Cardiac septum (tissue), 1 donor: ENCODE measurements around the gene ROR2. TPM values are rescaled to one million over a fixed set of nuclear protein-coding genes. Genes with fewer than 3 reads are reported as not detected.

ENCODE experiments used
- DNase-seq: peaks from one replicate; pipeline ENCODE4 v3.0.0-alpha.2; 2020; ENCODE audit warnings: low spot score
- intact Hi-C: fragments of 100-400 bp; cut with DNase I; formaldehyde crosslinking; loops from one replicate; pipeline ENCODE4 v1.14.0; 2022
- total RNA-seq: library from RNA; stranded (reverse); fragmentation: NEBNext Ultra II Directional; extraction: Animal tissue kit (Norgen Biotek cat#: 25700); gene quantifications from one replicate; pipeline ENCODE4 v1.2.1, GENCODE V29; 2021
- donor health status: DM: no; HTN: no; CAD: no.

Gene ROR2
- total RNA-seq, 1 donor from 2014 or later: 0.65 TPM

- intact Hi-C loops: no loop called here
- DNase-seq: no peak
These were observed 93.6 kb downstream of the ROR2 start for GRCh38 chr9:91856419-91856818.

DNA sequence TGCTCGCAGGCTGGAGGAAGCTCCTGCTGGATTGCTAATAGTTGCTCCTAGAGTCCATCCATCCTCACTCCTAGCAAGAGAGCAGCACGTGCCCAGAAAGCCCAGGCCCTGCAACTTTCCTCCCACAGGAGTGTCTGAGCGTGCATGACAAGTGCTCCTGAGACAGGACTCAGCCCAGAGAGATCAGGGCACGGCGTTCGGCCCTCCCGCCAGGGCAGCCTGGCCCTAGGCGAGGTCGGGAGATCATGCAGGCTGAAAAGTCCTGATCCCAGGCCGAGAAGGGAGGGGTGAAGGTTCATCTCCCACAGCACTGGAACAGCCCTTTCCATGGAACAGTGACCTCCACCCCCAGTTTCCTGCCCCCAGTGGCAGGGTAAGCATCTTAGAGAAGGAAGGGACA, 94.8 kb downstream of the ROR2 start:
- intact Hi-C loops: no loop called here
- no peak for DNase-seq

DNA sequence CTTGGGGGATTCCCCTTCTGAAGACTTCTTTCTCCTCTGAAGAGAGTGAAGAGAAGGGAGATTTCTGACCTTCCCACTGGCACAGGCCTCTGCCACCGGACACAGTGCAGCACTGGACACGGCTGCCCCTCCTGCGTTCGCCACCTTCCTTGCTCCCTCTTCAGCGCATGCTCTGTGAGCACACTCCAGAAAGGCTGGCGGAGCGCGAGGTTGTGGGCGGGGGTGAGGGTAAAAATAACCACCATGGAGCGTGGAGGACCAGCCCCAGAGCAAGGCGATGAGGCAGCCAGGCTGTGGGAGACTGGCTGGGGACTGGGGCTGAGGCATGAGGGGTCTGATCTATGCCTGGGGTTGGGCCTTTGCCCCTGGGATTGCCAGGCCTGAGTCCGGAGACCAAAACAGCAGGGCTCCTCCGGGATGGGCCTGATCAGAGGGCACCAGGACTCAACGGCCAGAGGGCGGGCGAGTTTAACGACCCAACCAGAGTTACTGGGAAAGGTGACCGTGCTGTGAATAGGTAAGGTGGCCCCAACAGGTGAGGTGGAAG, 97.2 kb downstream of the ROR2 start:
- no peak for DNase-seq
- intact Hi-C loops: no loop called here

DNA sequence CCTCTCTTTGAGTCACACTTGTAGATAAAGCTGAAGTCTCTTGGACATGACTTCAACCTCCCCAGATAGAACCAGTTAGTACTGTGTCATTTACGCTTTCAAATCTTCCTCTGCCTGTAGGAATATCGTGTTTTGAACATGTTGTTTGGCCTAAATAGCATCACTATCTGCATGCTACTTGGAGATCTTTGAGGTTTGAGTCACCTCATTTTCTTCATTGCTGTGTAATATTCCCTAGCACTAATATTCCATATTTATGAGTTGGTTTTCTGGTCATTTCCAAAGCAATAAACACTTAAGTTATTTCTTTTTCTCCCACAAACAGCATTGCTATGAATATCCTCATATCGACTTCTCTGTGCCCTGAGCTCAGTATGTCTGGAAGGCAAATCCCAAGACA, 100.3 kb downstream of the ROR2 start:
- intact Hi-C loops: no loop called here
- DNase-seq: no peak

GRCh38 chr9:91848146-91848545, 101.9 kb downstream of the ROR2 start:
- intact Hi-C loops: no loop called here
- DNase-seq: no peak

- DNase-seq: no peak
- intact Hi-C loops: no loop called here
These were observed 102.4 kb downstream of the ROR2 start for GRCh38 chr9:91847581-91848091.

- no peak for DNase-seq
- intact Hi-C loops: no loop called here
These were observed 104.1 kb downstream of the ROR2 start for GRCh38 chr9:91845879-91846278.

DNA sequence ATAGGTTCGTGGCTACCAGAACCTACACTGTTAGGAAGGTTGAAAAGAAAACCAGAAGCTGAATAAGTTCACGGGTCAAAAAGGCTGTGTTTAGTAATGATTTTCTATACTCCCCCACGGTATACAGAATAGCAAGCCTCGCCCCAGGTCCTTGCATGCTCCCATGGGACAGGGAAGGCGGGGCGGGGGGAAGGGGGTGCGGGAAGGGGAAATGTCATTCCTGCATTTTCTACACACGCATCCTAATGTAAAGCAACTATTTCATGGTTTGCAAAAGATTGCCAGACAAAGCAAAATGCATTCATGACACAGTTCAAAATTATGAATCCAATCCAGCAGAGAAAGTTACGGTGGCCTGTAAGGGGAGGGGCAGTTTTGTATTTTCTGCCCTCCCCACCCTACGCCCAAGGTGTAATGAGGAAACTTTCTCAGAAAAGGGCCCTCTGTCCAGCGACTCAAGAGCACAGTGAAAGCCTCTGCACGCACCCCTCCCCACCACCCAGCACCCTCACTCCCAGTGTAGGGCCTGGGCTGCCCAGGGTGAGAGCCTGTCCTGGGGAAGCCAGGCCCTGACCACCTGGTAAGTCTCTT, 105.2 kb downstream of the ROR2 start:
- no peak for DNase-seq
- intact Hi-C loops: no loop called here

DNA sequence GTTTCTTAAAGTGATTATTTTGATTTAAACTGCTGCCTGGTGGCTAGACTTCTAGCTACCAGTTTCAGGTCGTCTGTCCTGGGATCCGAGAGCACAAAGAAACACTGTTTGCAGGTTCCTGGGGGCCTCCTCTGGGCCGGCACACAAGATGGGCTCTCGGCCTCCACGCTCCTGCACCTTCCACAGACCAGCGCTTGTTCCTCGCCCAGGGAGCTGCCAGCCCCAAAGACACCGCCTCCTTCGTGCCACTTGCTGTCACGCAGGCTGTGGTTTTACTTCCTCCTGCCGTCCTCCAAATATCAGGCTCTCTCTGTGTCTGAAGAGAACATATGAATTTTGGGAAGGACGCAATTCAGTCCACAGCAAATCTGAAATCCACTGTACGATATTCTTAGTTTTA, 105.8 kb downstream of the ROR2 start:
- intact Hi-C loops: no loop called here
- no peak for DNase-seq

DNA sequence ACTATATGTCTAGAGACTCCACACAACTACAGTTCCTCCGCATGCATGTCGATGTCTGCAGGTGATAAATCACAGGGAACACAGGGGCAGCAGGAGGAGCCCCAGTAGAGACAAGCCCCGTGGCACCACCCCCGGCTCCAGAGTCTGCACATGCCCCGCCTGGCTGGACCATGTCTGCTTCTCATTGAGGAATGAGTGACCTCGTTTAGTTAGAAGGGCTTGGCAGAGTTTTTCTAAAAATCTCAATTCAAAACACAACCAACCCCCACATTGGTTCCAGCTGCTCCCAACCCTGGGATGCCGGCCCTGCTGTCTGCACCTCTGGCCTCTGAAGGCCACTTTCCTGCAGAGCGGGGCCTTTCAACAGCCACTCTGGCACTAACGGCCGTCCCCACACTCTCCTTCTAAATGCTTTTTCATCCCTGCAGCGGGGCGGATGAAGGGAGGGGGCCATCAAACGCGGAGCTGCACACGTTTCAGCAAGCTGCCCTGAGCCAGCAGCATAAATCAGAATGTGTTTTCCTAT, 106.3 kb downstream of the ROR2 start:
- no peak for DNase-seq
- intact Hi-C loops: no loop called here

- no peak for DNase-seq
- intact Hi-C loops: no loop called here
These were observed 106.9 kb downstream of the ROR2 start for GRCh38 chr9:91843093-91843492.

- intact Hi-C loops: no loop called here
- DNase-seq: no peak
These were observed 107.5 kb downstream of the ROR2 start for GRCh38 chr9:91842358-91843049.

DNA sequence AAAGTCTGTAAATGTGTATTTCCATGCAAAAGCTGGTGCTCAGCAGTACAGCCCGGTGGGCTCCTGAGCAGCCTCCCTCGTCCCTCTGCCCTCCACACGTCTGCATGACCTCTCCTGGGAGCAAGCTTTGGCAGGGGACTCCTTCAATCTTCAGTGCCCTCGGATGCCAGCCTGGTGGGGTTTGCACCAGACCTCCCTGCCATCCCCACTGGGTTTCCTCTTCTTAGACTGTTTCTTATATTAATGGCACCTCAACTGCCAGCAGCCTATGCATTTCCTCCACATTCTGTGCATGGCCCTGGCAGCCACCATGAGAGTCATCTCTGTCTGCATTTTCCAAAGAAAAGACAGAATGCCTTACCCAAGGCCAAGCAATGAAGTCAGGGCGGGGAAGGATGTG, 108.4 kb downstream of the ROR2 start:
- no peak for DNase-seq
- intact Hi-C loops: no loop called here

DNA sequence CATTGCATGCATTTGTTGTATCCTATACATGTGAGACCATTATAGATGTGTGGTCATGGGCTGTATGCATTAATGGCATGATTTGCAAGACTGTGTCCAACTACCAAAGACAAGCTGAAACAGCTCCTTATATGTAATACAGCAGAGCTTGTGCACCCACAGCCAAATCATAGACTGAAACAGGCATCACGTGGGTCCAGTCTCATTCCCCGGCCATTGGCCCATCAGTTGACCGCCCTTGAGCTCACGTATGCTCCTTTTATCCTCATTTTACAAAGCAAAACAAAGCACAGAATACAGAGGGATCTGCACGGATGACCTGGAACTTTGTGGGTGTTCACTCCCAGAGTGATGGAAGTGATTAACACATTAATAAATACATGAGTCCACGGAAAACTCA, 109.1 kb downstream of the ROR2 start:
- intact Hi-C loops: no loop called here
- no peak for DNase-seq

- DNase-seq: no peak
- intact Hi-C loops: no loop called here
These were observed 109.6 kb downstream of the ROR2 start for GRCh38 chr9:91840469-91840868.

DNA sequence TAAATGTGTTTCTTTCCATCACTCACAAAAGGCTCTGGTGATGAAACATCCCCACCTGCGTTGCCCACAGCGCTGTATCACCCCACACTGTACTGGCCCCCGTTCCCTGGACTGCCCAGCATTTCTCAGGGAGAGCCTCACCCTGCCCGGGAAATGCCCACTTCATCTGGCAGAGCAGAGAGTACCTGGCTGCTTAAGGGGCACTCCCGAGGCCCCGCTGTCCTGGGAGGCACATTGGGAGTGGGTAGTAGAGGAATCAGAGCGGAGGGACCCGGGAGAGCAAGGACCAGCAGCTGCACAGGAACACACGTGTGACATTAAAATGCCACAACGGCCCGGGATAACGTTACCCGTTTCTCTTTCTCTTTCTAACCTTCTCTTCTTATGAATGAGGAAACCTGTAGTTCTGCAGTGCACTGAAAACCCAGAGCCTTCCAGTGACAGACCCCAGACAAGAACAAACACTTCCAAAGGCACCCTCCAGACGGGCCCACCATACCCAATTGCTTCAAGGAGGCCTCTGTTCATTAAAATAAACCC, 110.0 kb downstream of the ROR2 start:
- DNase-seq: no peak
- intact Hi-C loops: no loop called here

GRCh38 chr9:91837981-91838731, 111.9 kb downstream of the ROR2 start:
- DNase-seq: peak; percentile 70
- intact Hi-C loops: no loop called here

GRCh38 chr9:91836515-91836914, 113.5 kb downstream of the ROR2 start:
- intact Hi-C loops: no loop called here

GRCh38 chr9:91835632-91836031, 114.4 kb downstream of the ROR2 start:
- DNase-seq: no peak
- intact Hi-C loops: no loop called here

More at GRCh38 chr9:91836515-91836914, 113.5 kb downstream of the ROR2 start:
- peak; percentile 55 for DNase-seq

DNA sequence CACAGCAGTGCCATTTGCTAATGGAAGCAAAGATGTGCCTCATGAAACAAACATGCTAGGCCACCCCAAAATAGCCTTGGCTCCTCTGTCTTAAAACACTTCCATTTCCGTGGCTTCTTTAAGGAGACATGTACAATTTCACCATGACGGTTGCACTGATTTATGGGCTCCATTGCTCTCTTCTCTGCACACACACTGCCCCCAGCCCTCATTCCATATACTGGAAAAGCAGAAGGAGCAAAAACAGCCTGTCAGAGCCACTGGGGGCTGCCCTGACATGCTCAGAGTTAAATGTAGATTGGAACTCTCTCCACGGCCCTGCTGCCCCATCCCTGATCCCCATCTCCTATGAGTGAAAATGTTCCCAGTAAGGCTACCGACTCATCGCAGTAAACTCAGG, 114.8 kb downstream of the ROR2 start:
- DNase-seq: no peak
- intact Hi-C loops: no loop called here
